Sigmoid colon (tissue), 4 donors: ENCODE measurements around the gene SCAPER.
"Not testable (repeated sequence)": the region's sequence is repeated elsewhere in the genome, so short reads cannot be mapped to it uniquely, and the experiment has no call there.

Experiments
- EP300 ChIP-seq, 4 donors: sonication (generic); formaldehyde crosslinking; IDR thresholded peaks; one replicate each; pipeline ENCODE4 v1.6.1; 2017; ENCODE audit warnings: antibody characterized with exemption in 4 of 4
- TF ChIP-seq, protein P1 (sequence below), 4 experiments: fragments of 450-650 bp in 3 of 4; fragments of 200-600 bp in 1 of 4; IDR thresholded peaks; one replicate each; pipeline ENCODE4 v1.5.1; 2016 to 2019; ENCODE audit warnings: antibody characterized with exemption in 4 of 4, mild to moderate bottlenecking in 3 of 4, moderate library complexity in 2 of 4

DNA sequence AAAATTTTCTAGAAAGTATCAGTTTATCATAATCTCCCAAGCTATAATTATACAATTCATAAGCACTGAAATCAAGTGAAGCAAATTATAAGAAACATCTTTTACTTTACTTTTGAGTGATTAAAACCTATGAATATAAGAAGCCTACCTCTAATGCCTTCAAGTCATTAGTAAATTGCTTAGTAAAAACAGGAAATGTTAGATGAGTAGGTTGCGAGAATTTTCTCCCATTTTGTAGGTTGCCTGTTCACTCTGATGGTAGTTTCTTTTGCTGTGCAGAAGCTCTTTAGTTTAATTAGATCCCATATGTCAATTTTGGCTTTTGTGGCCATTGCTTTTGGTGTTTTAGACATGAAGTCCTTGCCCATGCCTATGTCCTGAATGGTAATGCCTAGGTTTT, 201.1 kb downstream of the SCAPER start:
- TF ChIP-seq, protein P1, sequence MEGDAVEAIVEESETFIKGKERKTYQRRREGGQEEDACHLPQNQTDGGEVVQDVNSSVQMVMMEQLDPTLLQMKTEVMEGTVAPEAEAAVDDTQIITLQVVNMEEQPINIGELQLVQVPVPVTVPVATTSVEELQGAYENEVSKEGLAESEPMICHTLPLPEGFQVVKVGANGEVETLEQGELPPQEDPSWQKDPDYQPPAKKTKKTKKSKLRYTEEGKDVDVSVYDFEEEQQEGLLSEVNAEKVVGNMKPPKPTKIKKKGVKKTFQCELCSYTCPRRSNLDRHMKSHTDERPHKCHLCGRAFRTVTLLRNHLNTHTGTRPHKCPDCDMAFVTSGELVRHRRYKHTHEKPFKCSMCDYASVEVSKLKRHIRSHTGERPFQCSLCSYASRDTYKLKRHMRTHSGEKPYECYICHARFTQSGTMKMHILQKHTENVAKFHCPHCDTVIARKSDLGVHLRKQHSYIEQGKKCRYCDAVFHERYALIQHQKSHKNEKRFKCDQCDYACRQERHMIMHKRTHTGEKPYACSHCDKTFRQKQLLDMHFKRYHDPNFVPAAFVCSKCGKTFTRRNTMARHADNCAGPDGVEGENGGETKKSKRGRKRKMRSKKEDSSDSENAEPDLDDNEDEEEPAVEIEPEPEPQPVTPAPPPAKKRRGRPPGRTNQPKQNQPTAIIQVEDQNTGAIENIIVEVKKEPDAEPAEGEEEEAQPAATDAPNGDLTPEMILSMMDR (IDR thresholded peaks at IDR 0.05): not testable (repeated sequence)
- TF ChIP-seq EP300 (IDR thresholded peaks at IDR 0.05): not testable (repeated sequence)
